ENCODE measurements around the gene SLIT3. TPM values are rescaled to one million over a fixed set of nuclear protein-coding genes. Genes with fewer than 3 reads are reported as not detected.

The SLIT3 gene
- total RNA-seq, 1 experiment from 2014 or later = 0.92 TPM

GRCh38 chr5:168679515-168679920 lies 621.4 kb downstream of the SLIT3 start:
- no peak overlapping the region for H2BK5ac ChIP-seq (ENCODE audit: insufficient read length, low read length)
- no peak overlapping the region for H3T11ph ChIP-seq (ENCODE audit: low read length)
- no peak overlapping the region for H2AK5ac ChIP-seq (ENCODE audit: insufficient read length, low read length)
- no peaks in the 10 kb centered on the region for H3K27me3 ChIP-seq (ENCODE audit: insufficient read depth, low read length)
- no peak overlapping the region for H3K9ac ChIP-seq (ENCODE audit: extremely low read depth, insufficient read length, low read length)
- H3K79me2 ChIP-seq (ENCODE audit: insufficient read depth, low read length) = no peaks in the 10 kb centered on the region
- peak; percentile 93 for TF ChIP-seq CTCF (conservative IDR thresholded peaks at IDR 0.05)
- H2BK20ac ChIP-seq (ENCODE audit: low read depth, low read length, poor library complexity, severe bottlenecking) = no peak overlapping the region
- no peaks in the 10 kb centered on the region for H3K9me3 ChIP-seq (ENCODE audit: control insufficient read depth, low read depth, low read length)
- H2BK120ac ChIP-seq (ENCODE audit: low read depth, low read length, poor library complexity, severe bottlenecking) = no peak overlapping the region
- H4K5ac ChIP-seq (ENCODE audit: insufficient read length, low read depth, low read length) = no peak overlapping the region
- H4K20me1 ChIP-seq (ENCODE audit: control insufficient read depth, insufficient read depth, insufficient read length) = no peaks in the 10 kb centered on the region
- WGBS (ENCODE audit: extremely low coverage, insufficient read length, low lambda C conversion rate) = no CpG with 5 or more reads among the region's 9 CpGs
- peak; percentile 91 for DNase-seq
- no peaks in the 10 kb centered on the region; the same call in 1 of the 2 replicates for H3K4me1 ChIP-seq (ENCODE audit: insufficient read depth, low read length)
- H2AFZ ChIP-seq (ENCODE audit: low read length) = peak overlapping the region; percentile 65
- H3K23ac ChIP-seq (ENCODE audit: insufficient read length, low read depth, low read length) = no peak overlapping the region
- no peak overlapping the region for H2BK15ac ChIP-seq (ENCODE audit: low read depth, low read length)
- Mint-ChIP-seq H3K27me3 (ENCODE audit: low read depth) (peaks cover 5% of the 10 kb centered on the region), H3K9me3 (no peaks in the 10 kb centered on the region), H3K4me3 (no peak overlapping the region), H3K36me3 (ENCODE audit: insufficient read depth in 1 of 3, low read depth in 3 of 3) (no peaks in the 10 kb centered on the region), H3K4me1 (peaks cover 7 to 8% of the 10 kb centered on the region in 2 experiments; a peak in 2 of 4 replicates), H3K27ac (no peak overlapping the region)
- no peak overlapping the region for H3K56ac ChIP-seq (ENCODE audit: insufficient read length, low read depth, low read length)
- no peak overlapping the region for H3K18ac ChIP-seq (ENCODE audit: insufficient read length, low read depth, low read length)
- H3K4ac ChIP-seq (ENCODE audit: low read depth, low read length) = no peak overlapping the region
- H3K4me2 ChIP-seq (ENCODE audit: insufficient read depth, insufficient read length, low read length) = no peak overlapping the region
- no peak overlapping the region for H4K8ac ChIP-seq (replicated peaks; ENCODE audit: insufficient read length, low read depth, low read length)
- peaks cover 4% of the 10 kb centered on the region for H3K23me2 ChIP-seq (ENCODE audit: insufficient read length, low read depth, low read length, poor library complexity, severe bottlenecking)
- H2BK12ac ChIP-seq (ENCODE audit: insufficient read length, low read depth, low read length) = no peak overlapping the region
- no peak overlapping the region for H3K27ac ChIP-seq (ENCODE audit: insufficient read length, low read depth, low read length)
- peak overlapping the region; percentile 39; the same call in 1 of the 2 replicates for H3K14ac ChIP-seq (ENCODE audit: insufficient read depth, low read length)
- no peak overlapping the region for H4K91ac ChIP-seq (ENCODE audit: insufficient read length, low read depth, low read length)
- no peaks in the 10 kb centered on the region for H3K79me1 ChIP-seq (ENCODE audit: insufficient read depth, low read depth, low read length, poor library complexity, severe bottlenecking)
